Neutrophil (primary cell): Measurements from ENCODE around the gene CPNE2.

Experiments
- H3K27ac ChIP-seq: fragments of 200-600 bp; sonication (generic); 2 replicates; pipeline ENCODE4 v1.5.1; 2016; ENCODE audit warnings: mild to moderate bottlenecking, moderate library complexity
- H3K27me3 ChIP-seq: fragments of 200-600 bp; sonication (generic); 2 replicates; pipeline ENCODE4 v1.6.0; 2016; ENCODE audit warnings: mild to moderate bottlenecking
- H3K36me3 ChIP-seq: fragments of 200-600 bp; sonication (generic); 2 replicates; pipeline ENCODE4 v1.5.1; 2017
- H3K4me1 ChIP-seq, 2 experiments: fragments of 200-600 bp in 1 of 2; sonication (generic) in 1 of 2; 1 replicate in 1 of 2; 2 replicates in 1 of 2; pipeline versions ENCODE4 v1.5.1 to v1.6.1; 2013 to 2016; ENCODE audit warnings: low read depth in 1 of 2, low read length in 1 of 2, mild to moderate bottlenecking in 1 of 2, moderate library complexity in 1 of 2; ENCODE audit not compliant: control insufficient read depth in 1 of 2, insufficient read depth in 1 of 2
- H3K4me3 ChIP-seq, 2 experiments: fragments of 200-600 bp in 1 of 2; sonication (generic) in 1 of 2; 1 replicate in 1 of 2; 2 replicates in 1 of 2; pipeline ENCODE4 v1.5.1; 2013 to 2016; ENCODE audit warnings: low read depth in 1 of 2, low read length in 1 of 2, mild to moderate bottlenecking in 1 of 2, moderate library complexity in 1 of 2
- H3K9me3 ChIP-seq: fragments of 200-600 bp; sonication (generic); 2 replicates; pipeline ENCODE4 v1.5.1; 2016
- CTCF ChIP-seq: fragments of 200-600 bp; sonication (generic); IDR thresholded peaks from 2 replicates; pipeline ENCODE4 v1.5.1; 2016; ENCODE audit warnings: antibody characterized with exemption

The CPNE2 gene

GRCh38 chr16:57087003-57087402 lies 5.4 kb upstream of the CPNE2 start:
- Histone ChIP-seq H3K4me1 (peaks cover 46 to 47% of the 10 kb centered on the region in 2 experiments), H3K36me3 (peaks cover 22% of the 10 kb centered on the region), H3K27me3 (no peaks in the 10 kb centered on the region), H3K9me3 (no peaks in the 10 kb centered on the region), H3K4me3 (no peak overlapping the region), H3K27ac (no peak overlapping the region)
- no peak for TF ChIP-seq CTCF

GRCh38 chr16:57089406-57089805 lies 3.0 kb upstream of the CPNE2 start:
- H3K9me3 ChIP-seq, result no peaks in the 10 kb centered on the region
- H3K4me3 ChIP-seq, result no peak overlapping the region
- peaks cover 55 to 56% of the 10 kb centered on the region in 2 experiments for H3K4me1 ChIP-seq
- no peaks in the 10 kb centered on the region for H3K27me3 ChIP-seq
- no peaks in the 10 kb centered on the region for H3K36me3 ChIP-seq
- no peak for TF ChIP-seq CTCF
- no peak overlapping the region for H3K27ac ChIP-seq

DNA sequence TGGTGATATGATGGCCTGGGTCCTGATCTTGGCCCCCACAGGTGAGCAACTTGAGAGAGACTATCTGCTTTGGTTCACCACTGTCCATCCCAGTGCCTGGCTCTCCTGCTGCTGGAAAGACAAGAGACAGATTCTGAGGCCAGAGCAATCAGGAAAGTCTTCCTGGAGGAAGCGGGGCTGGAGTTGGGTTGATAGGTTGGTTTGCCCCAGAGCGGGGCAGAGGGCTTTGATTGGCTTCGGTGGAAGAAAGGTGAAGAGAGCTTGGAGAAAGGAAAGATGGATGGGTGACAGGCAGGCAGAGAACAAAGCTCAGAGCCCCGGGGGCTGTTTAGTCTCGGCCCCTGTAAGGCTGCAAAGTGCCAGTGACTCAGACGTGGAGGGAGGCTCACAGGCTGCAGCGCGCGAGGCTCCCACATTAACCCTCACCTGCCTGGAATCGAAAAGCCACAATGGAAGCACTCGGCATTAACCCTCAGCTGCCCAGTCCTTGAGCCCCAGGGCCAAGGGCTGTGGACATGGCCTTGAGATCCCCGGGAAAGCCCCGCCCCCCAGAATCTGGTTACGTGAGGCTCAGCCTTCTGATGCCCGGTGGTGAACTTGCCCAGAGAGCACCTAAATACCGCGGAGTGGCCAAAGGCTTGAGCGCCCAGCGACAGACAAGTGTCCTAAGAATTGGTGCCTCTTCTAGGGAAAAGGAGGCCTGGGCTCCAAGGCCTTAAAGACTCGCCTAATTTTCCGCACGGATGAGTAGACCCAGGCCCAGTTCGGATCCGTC lies 996 bp upstream of the CPNE2 start:
- H3K36me3 ChIP-seq, result no peaks in the 10 kb centered on the region
- peak overlapping the region; percentile 79 to 84 for H3K4me3 ChIP-seq
- no peaks in the 10 kb centered on the region for H3K27me3 ChIP-seq
- no peaks in the 10 kb centered on the region for H3K9me3 ChIP-seq
- peaks cover 50 to 55% of the 10 kb centered on the region in 2 experiments for H3K4me1 ChIP-seq
- no peak for TF ChIP-seq CTCF
- H3K27ac ChIP-seq, result peak overlapping the region; percentile 82

DNA sequence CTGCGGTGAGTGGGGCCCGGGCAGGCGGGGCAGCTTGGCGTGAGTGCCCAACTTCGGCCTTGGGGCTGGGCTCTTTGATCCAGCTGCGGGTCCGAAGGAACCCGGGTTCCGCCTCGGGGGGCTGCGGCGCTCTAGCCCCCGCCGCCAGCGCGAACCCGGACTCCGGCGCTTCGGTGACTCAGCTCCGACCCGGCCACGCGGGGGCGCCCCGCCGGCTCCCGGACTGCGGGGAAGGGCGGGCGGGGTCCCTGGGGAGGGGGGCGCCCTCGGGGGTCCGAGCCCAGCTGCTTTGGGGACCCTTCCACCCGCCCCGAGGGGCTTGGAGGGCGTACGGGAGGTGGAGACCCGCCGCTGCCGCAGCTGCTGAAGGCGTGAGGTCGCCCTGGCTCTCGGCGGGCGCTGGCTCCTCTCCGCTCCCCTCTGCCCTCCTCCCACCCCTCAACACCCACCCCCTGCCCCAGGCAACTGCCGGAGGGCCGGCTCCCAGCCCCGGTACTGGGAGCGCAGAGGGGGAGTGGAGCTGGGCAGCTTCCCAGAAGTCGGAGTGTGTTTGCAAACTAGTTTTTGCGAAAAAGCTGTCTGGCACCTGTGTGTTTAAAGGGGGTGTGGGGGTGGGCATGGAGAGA lies 516 bp downstream of the CPNE2 start:
- peak overlapping the region; percentile 82 for H3K27ac ChIP-seq
- H3K27me3 ChIP-seq, result no peaks in the 10 kb centered on the region
- peak; percentile 59 for TF ChIP-seq CTCF
- no peaks in the 10 kb centered on the region for H3K9me3 ChIP-seq
- H3K4me3 ChIP-seq, result peak overlapping the region; percentile 79 to 84
- peaks cover 61 to 66% of the 10 kb centered on the region in 2 experiments for H3K4me1 ChIP-seq
- peaks cover 5% of the 10 kb centered on the region for H3K36me3 ChIP-seq

GRCh38 chr16:57093666-57094564 lies 1.5 kb downstream of the CPNE2 start:
- peaks cover 69 to 71% of the 10 kb centered on the region in 2 experiments for H3K4me1 ChIP-seq
- H3K27ac ChIP-seq, result peak overlapping the region; percentile 82
- no peak for TF ChIP-seq CTCF
- peak overlapping the region; percentile 79 to 84 for H3K4me3 ChIP-seq
- peaks cover 5% of the 10 kb centered on the region for H3K36me3 ChIP-seq
- no peaks in the 10 kb centered on the region for H3K27me3 ChIP-seq
- H3K9me3 ChIP-seq, result no peaks in the 10 kb centered on the region
